Cardiac septum (tissue), 1 donor: ENCODE measurements around the gene TSPAN32. TPM values are rescaled to one million over a fixed set of nuclear protein-coding genes. Genes with fewer than 3 reads are reported as not detected.

Experiments
- DNase-seq: peaks from one replicate; pipeline ENCODE4 v3.0.0-alpha.2; 2020; ENCODE audit warnings: low spot score
- intact Hi-C: fragments of 100-400 bp; cut with DNase I; formaldehyde crosslinking; loops from one replicate; pipeline ENCODE4 v1.14.0; 2022
- total RNA-seq: library from RNA; stranded (reverse); fragmentation: NEBNext Ultra II Directional; extraction: Animal tissue kit (Norgen Biotek cat#: 25700); gene quantifications from one replicate; pipeline ENCODE4 v1.2.1, GENCODE V29; 2021
- donor health status: DM: no; HTN: no; CAD: no.

TSPAN32 gene
- total RNA-seq, 1 donor from 2014 or later, result 26.2 TPM

DNA sequence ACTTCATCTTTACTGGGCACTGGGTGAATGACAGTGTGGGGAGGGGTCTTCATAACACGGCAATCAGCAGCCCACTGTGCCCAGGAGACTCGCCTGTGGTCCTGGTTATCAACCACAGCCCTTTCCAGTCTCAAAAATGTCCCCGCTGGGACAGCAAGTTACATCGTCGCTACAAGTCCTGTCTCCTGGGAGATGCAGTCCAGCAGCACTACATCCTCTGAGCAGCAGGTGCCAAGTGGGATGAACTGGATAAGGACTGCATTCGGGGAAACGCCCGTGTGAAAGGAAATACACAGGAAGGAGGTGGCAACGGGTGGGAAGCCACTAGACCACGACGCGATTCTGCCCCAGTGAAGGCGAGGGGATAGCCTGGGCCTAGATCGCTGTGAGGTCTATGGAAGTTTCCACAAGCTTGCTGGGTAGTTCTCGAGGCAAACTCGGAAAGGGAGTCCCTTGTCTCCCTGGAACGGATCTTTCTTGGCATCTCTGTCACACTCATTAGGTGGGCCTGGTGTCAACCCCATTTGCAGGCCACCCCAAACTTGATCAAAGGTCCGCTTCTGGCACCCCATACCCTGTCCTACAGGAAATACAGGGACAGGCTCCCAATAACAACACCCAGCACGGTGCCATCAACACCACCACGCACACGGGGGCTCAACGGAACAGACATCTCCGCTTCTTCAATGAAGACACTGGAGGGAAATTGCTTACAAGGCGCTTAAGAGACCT lies 35.8 kb upstream of the TSPAN32 start:
- peak; percentile 35 for DNase-seq
- intact Hi-C loops, result no loop called here

DNA sequence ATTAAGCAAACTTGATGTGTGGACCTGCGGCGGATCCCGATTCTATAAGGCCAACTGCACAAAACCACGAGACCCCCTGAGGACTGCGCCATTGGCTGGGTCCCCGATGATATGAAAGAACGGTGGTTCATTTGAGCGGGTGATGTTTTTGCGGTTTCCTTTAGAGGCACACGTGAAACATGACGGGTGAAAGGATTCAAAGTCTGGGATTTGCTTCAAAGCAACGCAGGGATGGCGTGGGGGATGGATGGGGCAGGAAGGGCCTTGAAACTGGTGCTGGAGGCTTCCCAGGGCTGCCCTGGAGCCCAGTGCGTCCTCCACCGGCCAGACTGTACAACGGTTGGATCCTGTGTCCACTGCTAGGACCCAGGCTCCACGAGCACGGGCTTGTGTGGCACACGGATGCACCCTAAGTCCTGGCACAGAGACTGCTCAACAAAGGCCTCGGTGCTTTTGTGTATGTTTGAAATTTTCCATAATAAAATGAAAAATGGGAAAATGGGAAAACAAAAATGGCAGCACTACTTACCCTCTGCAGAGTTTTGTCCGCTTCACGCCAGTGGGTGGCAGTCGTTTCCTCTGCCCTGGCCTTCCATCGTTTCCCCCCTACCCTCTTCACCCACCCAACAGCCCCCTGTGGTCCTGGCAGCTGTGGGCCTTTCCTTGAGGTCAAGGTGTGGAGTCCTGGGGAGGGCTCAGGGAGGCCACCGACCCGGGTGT lies 35.1 kb upstream of the TSPAN32 start:
- peak; percentile 62 for DNase-seq

GRCh38 chr11:2267306-2267850 lies 34.4 kb upstream of the TSPAN32 start:
- intact Hi-C loops, result no loop called here

More for the DNA sequence above, 35.1 kb upstream of the TSPAN32 start:
- intact Hi-C loops, result no loop called here

GRCh38 chr11:2267851-2268728 lies 33.7 kb upstream of the TSPAN32 start:
- intact Hi-C loops, result no loop called here
- DNase-seq, result peak; percentile 69

More at GRCh38 chr11:2267306-2267850, 34.4 kb upstream of the TSPAN32 start:
- peak; percentile 41 for DNase-seq

- intact Hi-C loops, result no loop called here
These were observed 32.8 kb upstream of the TSPAN32 start for GRCh38 chr11:2268729-2269600.

DNA sequence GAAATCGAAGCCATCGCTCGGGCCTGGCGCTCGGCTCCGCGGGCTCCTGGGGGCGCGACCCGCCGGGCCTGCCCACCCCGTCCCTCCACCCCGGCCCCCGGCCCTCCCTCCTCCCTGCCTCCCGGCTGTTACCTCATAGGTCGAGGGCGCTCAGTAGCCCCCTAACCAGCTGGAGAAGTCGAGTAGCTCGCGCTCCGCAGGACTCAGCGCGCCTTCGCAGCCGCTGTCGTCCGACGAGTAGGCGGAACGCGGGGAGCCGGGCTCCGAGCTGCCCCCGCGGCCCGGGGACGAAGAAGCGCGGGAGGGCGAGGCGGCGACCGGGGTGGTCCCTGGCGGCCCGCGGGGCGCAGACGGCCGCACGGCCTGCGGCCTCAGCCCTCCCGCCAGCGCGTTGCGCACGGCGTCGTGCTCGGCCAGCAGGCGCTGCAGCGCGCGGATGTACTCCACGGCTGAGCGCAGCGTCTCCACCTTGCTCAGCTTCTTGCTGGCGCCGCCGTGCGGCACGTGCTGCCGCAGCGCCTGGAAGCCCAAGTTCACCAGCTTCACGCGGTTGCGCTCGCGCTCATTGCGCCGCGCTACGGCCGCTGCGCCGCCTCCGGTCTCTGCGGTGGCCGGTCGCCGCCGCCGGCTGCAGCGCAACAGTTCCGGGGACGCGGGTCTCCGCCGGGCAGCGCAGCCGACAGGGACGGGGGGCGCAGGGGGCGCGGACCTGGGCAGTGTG lies 32.1 kb upstream of the TSPAN32 start:
- peak; percentile 76 for DNase-seq
- intact Hi-C loops, result no loop called here

More at GRCh38 chr11:2268729-2269600, 32.8 kb upstream of the TSPAN32 start:
- DNase-seq, result peak; percentile 87

DNA sequence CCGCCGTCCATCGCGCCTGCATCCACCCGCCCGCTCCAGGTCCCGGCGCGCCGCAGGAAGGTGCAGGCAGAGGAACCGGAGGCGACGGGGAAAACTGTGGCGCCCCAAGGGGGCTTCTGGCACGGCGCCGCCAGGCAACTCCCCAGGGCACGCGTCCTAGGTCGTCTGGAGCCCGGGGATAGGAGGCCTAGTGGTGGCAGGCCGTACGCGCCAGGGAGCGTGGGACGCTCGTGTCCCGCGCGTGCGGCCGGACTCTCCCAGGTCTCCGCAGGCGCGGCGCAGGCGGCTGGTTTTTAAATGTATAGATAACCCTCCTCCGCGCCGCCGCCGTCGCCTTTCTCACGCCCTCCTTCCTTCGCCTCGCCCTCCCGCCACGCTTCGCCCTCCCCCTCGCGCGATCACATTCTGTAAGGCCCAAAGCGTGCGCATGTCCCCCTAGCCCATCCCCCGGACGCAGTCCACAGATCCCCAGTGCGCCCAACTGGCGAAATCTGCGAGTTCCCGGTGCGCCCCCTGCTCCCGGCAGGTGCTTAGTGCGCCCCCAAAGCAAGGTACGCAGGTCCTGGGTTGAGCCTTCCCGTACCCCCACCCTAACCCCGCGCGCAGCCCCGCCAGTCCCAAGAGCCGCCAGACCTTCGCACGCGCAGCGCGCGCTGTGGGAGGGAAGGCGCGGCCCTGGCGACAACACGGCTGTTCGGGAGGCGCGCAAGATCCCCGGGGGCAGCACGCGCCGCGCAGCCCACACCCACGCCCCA lies 31.3 kb upstream of the TSPAN32 start, which contains the start of gene ASCL2:
ASCL2 (minus strand) TSS at position 267 of the 755 bp plus-strand sequence; CDS start at position 11, 256 bp downstream.
- peak; percentile 70 for DNase-seq
- intact Hi-C loops, result no loop called here

DNA sequence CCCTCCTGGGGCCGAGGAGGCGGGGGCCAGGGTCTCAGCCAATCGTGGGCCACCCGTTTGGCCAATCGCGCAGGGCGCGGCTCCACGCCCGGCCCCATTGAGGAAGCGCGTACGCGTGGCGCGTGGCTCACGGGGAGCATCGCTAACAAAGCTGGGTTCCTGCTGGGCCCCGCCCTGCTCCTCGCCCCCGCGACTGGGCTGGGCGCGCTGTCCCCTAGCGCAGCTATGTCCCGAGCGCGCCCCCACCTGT lies 30.8 kb upstream of the TSPAN32 start:
- peak; percentile 79 for DNase-seq
- intact Hi-C loops, result no loop called here

DNA sequence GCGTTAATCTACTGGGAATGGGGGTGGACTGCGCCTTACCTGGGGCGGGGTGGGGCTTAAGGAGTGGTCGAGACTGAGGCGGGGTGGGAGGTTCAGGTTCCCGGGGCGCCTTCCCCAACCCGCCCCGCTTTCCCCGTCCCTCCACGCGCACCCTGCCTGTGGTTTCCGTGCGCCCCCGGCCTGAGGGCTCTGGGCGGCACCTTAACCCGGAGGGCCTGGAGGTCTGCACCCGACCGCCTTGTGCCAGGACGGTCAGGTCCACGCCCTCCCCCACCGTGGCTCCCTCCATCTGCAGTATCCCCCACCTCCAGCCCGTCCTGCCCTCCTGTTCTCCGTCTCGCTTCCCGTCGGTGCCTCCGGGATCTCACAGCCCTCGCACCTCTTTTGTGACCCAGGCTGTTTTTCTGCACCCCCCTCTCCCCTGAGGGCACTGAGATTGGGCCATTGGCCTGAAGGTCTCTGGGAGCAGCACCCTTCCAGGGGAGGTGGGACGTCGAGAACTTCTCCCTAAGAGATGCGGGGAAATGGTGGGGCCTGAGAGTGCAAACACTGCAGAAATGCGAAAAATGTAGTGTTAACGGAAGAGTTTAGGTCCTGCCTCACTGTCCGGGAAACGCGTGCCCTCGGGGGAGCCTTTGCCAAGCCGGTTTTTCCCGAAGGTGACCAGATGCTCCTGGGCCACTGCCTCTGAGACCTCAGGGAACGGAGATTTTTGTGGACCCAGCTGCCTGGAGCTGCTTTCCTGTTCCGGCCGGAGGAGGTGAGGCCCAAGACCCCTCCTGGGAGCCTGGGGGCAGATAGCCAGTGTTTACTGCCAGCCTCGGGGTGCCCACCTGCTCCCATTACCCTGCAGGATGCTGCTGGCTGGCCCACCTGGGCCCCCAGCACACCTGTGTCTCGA lies 30.2 kb upstream of the TSPAN32 start:
- peak; percentile 61 for DNase-seq
- intact Hi-C loops, result no loop called here

GRCh38 chr11:2272228-2272945 lies 29.4 kb upstream of the TSPAN32 start:
- DNase-seq, result no peak

DNA sequence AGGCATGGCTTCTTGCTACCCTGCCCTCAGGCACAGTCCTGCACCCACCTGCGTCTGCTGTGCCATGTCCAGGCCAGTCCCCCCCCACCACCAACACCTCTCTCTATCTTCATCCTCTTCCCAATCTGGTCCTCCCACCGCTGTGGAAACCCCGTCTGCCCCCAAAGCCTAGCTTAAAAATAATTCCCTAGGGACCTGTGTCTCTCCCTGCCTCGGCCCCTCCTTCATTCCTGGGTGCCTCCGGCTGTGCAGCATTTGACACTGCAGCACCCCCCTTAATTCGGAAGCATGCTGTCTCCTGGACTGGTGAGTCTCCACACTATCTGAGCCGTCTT lies 28.9 kb upstream of the TSPAN32 start:
- intact Hi-C loops, result no loop called here
- no peak for DNase-seq

More at GRCh38 chr11:2272228-2272945, 29.4 kb upstream of the TSPAN32 start:
- intact Hi-C loops, result no loop called here

GRCh38 chr11:2273311-2273710 lies 28.5 kb upstream of the TSPAN32 start:
- DNase-seq, result no peak
- intact Hi-C loops, result no loop called here

DNA sequence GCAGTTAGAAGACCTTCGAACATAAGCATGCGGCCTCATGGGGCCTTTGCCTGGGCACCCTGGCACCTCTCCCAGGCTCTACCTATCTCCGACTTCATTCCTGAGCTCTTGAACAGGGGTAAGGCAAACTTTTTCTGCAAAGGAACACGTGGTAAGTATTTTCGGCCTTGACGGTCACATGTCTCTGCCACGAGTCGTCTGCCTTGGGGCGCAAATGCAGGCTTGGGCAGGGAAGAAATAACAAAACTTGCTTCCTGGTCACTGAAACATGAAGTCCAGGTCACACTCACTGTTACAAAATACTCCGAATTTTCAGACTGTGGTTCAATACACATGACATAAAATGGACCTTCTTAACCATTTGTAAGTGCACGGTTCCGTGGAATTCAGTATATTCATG lies 28.0 kb upstream of the TSPAN32 start:
- DNase-seq, result peak; percentile 35
- intact Hi-C loops, result no loop called here

DNA sequence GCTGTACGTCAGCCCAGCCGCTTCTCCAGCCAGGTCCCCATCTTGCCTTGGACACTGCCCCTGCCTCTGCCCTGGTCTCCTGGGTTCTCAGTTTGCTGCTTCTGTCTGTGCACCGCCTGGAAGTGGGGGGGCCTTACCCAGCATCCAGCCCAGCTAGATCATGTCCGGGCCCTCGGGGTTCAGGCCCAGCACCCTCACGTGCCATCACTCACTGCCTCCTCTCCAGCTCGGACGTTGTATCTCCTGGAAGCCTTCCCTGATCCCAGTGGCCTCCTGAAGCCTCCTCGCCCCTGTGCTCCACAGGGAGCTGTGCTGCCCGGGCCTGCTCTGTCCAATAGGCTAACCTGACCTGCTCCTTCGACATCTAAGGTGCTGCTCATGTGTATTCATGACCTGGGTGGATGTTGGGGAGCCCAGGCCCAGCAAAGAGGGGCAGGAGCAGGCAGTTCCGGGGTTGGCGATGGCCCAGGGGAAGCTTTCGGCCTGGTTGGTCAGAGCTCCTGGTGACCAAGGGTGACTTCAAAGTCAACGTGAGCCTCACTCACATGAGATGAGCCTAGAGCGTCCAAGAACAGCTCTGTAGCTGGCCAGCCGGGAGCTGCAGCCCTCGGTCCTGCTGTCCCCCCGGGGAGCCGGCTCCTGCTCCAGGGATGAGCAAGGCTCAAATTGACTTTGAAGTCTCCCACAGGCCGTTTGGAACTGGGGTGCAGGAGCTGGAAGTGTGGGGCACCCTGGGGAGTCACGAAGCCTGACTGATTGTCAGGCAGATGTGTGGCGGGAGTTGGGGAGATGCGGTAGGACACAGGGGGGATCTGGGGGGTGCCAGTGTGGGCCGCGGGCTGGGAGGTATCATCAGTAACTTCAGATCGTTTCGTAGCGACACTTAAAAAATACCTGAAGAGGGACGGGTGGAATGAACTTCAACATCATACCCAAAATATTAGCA lies 26.2 kb upstream of the TSPAN32 start:
- intact Hi-C loops, result no loop called here
- peak; percentile 54 for DNase-seq
